NCI-H1092 (cell line): ENCODE results near the gene RLF.

Experiments used
- DNase-seq: peaks from one replicate; lab custom pipeline; 2025; lab: John Stamatoyannopoulos, UW

RLF gene

GRCh38 chr1:40270152-40270834 lies 109.1 kb downstream of the RLF start:
- no peak for DNase-seq

GRCh38 chr1:40272653-40273213 lies 111.5 kb downstream of the RLF start:
- DNase-seq, result no peak

- no peak for DNase-seq
These were observed 112.5 kb downstream of the RLF start for GRCh38 chr1:40273547-40274166.

GRCh38 chr1:40274331-40274730 lies 113.1 kb downstream of the RLF start:
- no peak for DNase-seq

GRCh38 chr1:40276122-40276521 lies 114.9 kb downstream of the RLF start:
- DNase-seq, result no peak

GRCh38 chr1:40281853-40282252 lies 120.7 kb downstream of the RLF start:
- DNase-seq, result peak; percentile 37
